CD4-positive, alpha-beta T cell treated with Interleukin-6 for 4 hours (primary cell): Measurements from ENCODE around the gene MARVELD1.
"Not testable (repeated sequence)": the region's sequence is repeated elsewhere in the genome, so short reads cannot be mapped to it uniquely, and the experiment has no call there.

Source experiments
- DNase-seq: peaks from one replicate; pipeline ENCODE4 v3.0.0-alpha.2; 2020; ENCODE audit warnings: mixed read lengths

MARVELD1 gene

GRCh38 chr10:97698072-97698655, 15.4 kb upstream of the MARVELD1 start:
- not testable (repeated sequence) for DNase-seq

DNA sequence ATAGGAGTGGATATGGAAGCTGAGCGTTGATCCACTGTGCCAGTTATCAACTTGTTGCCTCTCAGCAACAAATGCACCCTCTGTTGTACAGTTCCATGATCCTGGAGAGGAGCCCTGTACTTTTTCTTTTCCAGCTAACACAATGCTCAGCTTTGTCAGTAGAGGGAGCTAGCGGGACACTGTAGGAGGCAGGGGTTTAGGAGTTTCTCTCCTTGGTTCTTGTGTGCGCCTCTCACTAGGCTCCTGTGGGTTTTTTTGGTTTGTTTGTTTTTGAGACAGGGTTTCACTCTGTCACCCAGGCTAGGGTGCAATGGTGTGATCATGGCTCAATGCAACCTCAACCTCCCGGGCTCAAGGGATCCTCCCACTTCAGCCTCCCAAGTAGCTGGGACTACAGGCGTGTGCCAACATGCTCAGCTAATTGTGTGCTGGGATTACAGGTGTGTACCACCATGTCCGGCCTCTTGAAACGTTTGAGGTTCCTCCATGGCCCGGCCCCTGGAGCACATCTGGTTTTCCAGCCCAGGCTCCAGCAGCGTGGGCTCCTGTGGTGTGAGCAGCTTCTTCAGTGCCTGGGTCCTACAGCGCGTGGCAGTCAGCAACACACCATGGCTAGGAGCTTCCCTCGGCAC, 12.0 kb upstream of the MARVELD1 start:
- DNase-seq, result peak; percentile 52

DNA sequence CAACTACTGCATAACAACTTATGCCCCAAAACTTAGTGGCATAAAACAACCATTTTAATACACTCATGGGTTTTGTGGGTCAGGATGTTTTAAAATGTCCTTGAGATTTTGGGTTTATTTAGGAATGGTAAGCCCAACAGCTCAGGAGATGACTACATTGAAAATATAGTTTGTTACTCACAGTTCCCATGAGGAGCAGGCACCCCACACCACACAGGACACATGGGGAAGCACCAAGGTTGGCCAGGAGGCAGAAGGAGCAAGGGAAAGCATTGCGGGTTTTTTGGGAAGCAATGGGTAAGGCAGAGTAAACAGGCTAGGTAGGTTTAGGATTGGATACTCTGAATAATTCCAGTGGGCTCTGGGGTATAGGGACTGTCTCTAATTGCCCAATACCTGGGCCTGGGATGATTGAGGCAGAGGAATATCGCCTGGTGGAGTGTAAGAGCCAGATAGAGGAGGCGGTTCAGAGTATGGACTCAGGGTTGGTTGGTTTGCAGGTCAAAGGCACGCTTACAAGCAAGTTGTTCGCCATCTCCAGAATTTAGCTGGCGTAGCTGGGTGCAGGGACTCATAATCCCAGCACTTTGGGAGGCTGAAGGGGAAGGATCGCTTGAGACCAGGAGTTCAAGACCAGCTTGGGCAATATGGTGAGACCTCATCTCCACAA, 10.0 kb upstream of the MARVELD1 start:
- DNase-seq, result no peak

- DNase-seq, result no peak
These were observed 9.2 kb upstream of the MARVELD1 start for GRCh38 chr10:97704341-97704740.

- DNase-seq, result no peak
These were observed 8.4 kb upstream of the MARVELD1 start for GRCh38 chr10:97705006-97705670.

- no peak for DNase-seq
These were observed 6.2 kb upstream of the MARVELD1 start for GRCh38 chr10:97707134-97707861.

- no peak for DNase-seq
These were observed 5.4 kb upstream of the MARVELD1 start for GRCh38 chr10:97708167-97708566.

DNA sequence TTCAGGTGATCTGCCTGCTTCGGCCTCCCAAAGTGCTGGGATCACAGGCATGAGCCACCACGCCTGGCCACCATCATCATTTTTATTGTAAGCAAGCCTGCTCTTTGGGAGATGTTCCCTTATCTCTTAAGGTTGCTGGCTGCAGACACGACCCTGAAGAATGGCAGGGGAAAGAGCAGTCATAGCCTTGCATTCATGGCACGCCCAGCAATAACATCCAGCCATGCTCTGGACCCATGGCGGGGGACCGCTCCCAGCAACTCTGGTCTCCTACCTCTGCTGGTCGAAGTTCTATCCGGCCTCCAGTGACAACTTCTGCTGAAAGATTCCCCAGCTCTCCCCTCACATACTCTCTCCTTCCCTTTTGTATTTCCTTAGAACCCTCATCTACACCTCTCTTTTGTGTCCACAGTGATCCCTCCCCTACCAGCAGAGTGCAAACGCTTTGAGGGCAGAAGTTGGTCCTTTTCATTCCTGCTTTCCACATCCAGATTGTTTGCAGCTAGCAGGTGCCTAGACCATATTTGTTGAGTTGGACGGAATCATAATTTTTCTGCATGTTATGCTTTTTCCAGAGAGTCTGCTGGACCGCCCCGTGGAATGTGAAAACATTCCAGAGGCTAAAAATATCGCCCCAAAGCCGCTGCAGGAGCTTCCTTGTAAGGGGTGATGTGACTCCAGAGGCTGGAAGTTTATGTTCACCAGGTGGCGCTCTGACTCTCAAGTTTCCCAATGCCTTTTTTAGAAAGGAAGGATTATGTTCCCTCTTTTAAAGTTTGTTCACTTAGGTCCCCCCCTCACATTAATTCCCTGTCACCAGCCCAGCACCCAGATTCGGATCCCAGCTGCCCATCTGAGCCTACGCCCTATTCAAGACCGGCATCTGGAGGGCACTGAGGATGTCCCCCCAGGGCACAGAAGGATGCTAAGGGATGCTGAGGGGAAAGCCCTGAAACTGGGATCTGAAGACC, 4.3 kb upstream of the MARVELD1 start:
- peak; percentile 60 for DNase-seq

GRCh38 chr10:97711640-97712572, 1.6 kb upstream of the MARVELD1 start:
- no peak for DNase-seq

DNA sequence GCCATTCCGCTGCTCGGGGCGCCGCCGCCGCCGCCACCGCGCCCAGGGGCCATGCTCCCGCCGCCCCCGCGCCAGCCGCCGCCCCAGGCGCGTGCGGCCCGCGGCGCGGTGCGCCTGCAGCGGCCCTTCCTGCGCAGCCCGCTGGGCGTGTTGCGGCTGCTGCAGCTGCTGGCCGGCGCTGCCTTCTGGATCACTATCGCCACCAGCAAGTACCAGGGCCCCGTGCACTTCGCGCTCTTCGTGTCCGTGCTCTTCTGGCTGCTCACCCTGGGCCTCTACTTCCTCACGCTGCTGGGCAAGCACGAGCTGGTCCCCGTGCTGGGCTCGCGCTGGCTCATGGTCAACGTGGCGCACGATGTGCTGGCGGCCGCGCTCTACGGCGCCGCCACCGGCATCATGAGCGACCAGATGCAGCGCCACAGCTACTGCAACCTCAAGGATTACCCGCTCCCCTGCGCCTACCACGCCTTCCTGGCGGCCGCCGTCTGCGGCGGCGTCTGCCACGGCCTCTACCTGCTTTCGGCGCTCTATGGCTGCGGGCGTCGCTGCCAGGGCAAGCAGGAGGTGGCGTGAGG, 383 bp downstream of the MARVELD1 start:
- DNase-seq, result peak; percentile 64

GRCh38 chr10:97714401-97715258, 1.1 kb downstream of the MARVELD1 start:
- peak; percentile 16 for DNase-seq

GRCh38 chr10:97715259-97715874, 1.8 kb downstream of the MARVELD1 start:
- DNase-seq, result no peak

- no peak for DNase-seq
These were observed 4.1 kb downstream of the MARVELD1 start for GRCh38 chr10:97717627-97718026.

DNA sequence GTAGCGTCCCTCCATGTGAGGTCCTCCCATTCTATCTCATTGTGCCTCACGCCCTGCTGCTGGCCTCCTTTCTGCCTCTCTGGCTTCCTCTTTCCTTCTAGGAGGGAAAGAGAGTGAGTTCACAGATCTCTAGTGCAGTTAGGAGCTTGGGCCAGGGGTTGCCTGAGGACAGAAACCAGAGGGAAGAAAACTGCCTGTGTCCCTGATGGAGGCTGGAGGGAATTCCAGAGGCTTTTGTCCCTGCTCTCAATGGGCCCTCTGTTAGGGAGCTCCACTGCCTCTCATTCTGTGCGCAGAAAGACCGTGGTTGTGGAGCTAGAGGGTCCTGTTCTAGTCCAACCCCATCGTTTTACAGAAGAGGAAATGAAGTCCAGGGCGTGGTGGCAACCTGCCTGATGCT, 4.6 kb downstream of the MARVELD1 start:
- DNase-seq, result no peak

- DNase-seq, result no peak
These were observed 5.2 kb downstream of the MARVELD1 start for GRCh38 chr10:97718659-97719142.

DNA sequence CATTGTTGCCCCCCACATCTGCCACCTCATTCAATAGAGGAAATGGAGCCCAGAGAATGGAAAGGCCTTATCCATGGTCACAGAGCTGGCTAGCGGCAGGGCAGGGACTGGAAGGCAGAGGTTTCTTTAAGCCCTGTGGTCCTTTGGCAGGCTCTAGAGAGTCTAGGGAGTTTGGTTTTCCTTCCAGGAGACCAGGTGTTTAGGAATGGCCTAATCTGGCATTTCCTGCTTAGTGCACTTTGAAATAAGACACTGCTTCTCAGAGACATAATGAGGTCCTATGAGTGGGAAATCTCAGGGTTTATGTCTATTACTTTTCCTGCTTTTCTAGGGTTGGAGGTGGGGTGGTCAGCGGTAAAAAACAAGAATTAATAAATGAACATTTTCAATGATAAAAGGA, 6.1 kb downstream of the MARVELD1 start:
- DNase-seq, result no peak

- DNase-seq, result no peak
These were observed 8.6 kb downstream of the MARVELD1 start for GRCh38 chr10:97721871-97722780.

DNA sequence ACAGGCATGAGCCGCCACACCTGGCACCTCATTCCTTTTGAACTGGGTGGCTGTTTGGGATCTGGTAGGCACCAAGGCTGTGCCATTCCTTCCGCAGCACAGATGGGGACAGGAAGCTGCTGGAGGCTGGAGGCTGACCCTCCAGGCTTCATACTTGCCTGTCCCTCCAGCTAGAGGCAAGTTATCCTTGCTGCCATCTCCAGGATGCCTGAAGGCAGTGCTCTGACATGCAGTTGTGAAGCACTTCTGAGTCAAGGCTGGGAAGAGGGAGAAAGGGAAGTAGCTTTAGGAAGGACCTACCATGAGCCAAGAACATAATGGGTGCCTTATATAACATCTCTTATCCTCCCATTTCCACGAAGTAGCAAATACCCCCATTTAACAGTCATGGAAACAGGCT, 9.5 kb downstream of the MARVELD1 start:
- no peak for DNase-seq
